ENCODE data around the gene ZMYM3. TPM values are rescaled to one million over a fixed set of nuclear protein-coding genes. Genes with fewer than 3 reads are reported as not detected.
"Not testable (repeated sequence)": the region's sequence is repeated elsewhere in the genome, so short reads cannot be mapped to it uniquely, and the experiment has no call there.

The ZMYM3 gene
- total RNA-seq = 11.8 TPM
- long read RNA-seq, partial matches to known transcripts = 10 of 12 reads
- long read RNA-seq, other reads (novel, unspliced or antisense) = 2 of 12 reads

GRCh38 chrX:71254092-71254963 is at the start of gene ZMYM3:
Gene ZMYM3 (minus strand): TSS chrX:71254140. CDS start chrX:71253255, 885 bp downstream.
- peak; percentile 93 for DNase-seq (ENCODE audit: low spot score)

DNA sequence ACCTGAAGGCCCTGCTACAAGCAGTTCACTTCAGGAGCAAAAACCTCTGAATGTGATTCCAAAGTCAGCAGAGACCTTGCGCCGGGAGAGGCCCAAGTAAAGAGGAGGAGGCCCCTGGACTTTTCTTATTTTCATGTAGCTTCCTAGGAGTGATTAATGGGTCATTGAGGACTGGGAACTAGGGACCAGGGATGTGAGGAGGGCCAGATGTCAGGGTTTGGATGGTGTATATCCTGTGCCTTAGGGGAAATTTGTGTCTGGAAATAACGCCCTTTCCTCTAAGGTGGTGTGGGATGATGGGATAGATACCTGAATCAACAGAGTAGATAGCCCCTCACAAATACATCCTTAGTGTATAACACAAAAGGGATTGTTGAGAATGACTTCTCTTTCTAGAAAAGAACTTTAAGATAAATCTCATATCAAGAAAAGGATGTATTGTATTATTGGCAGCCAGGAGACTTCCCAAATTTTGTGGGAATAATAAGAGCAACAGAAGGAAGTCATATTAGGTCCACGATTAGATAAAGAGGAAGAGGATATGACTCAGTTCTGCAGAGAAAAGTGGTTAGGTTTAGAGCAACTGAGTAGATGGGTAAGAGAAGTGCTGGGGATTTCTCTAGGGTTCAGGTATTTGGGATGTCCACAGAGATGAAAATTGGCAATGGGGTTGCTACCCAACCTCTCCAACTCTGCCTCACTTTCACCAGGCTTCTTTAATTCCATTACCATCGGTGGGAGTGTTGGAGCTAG is 48.7 kb upstream of the ZMYM3 start:
- DNase-seq (ENCODE audit: low spot score) = no peak

GRCh38 chrX:71301195-71301924 is 47.4 kb upstream of the ZMYM3 start, which contains the start of gene ITGB1BP2:
Gene ITGB1BP2 (plus strand): TSS chrX:71301750. CDS start chrX:71301807, 57 bp downstream.
- no peak for DNase-seq (ENCODE audit: low spot score)

- not testable (repeated sequence) for DNase-seq (ENCODE audit: low spot score)
Observed at GRCh38 chrX:71300495-71300894, 46.6 kb upstream of the ZMYM3 start.

DNA sequence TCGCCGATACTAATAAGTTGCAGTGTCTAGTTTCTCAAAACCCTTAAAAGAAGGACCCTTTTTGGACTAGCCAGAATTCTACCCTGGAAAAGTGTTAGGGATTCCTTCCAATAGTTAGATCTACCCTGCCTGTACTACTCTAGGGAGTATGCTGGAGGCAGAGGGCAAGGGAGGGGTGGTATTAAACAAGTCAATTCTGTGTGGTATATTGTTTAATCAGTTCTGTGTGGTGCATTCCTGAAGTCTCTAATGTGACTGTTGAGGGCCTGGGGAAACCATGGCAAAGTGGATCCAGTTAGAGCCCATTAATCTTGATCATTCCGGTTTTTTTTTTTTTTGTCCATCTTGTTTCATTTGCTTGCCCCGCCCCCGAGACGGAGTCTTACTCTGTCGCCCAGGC is 46.1 kb upstream of the ZMYM3 start:
- DNase-seq (ENCODE audit: low spot score) = not testable (repeated sequence)

- no peak for DNase-seq (ENCODE audit: low spot score)
Observed at GRCh38 chrX:71298119-71298518, 44.2 kb upstream of the ZMYM3 start.

- DNase-seq (ENCODE audit: low spot score) = no peak
Observed at GRCh38 chrX:71296806-71297205, 42.9 kb upstream of the ZMYM3 start.

DNA sequence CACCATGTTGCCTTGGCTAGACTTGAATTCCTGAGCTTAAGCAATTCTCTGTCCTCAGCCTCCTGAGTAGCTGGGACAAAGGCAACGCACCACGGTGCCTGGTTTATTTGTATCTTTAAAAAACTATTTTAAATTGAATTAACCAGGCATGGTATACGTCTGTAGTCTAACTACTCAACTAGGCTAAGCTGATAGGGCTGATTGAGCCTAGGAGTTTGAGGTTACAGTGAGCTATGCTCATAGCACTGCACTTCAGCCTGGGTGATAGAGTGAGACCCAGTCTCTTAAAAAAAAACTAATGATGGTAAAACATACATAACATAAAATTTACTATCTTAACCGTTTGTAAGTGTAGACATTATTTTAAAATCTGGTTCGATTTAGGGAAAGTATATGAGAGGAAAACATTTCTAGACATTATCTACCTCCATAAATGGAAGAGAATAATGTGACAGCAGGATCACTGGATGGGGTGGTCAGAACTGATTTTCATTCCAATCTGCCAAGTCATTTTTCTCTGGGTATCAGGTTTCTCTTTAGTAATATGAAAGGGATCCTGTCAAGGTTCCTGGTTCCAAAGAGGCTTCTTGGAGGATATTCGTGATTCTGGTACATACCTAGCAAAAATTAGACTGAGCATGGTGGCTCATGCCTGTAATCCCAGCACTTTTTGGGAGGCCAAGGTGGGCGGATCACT is 38.9 kb upstream of the ZMYM3 start:
- no peak for DNase-seq (ENCODE audit: low spot score)

- no peak for DNase-seq (ENCODE audit: low spot score)
Observed at GRCh38 chrX:71291381-71291780, 37.4 kb upstream of the ZMYM3 start.

GRCh38 chrX:71285929-71286328 is 32.0 kb upstream of the ZMYM3 start:
- no peak for DNase-seq (ENCODE audit: low spot score)

- peak; percentile 91 for DNase-seq (ENCODE audit: low spot score)
Observed at GRCh38 chrX:71283403-71284143, 29.6 kb upstream of the ZMYM3 start, which contains the start of gene NONO. Gene NONO (plus strand): TSS chrX:71283635. CDS start chrX:71290638, 7,003 bp downstream.

- DNase-seq (ENCODE audit: low spot score) = no peak
Observed at GRCh38 chrX:71282514-71283402, 28.8 kb upstream of the ZMYM3 start.

DNA sequence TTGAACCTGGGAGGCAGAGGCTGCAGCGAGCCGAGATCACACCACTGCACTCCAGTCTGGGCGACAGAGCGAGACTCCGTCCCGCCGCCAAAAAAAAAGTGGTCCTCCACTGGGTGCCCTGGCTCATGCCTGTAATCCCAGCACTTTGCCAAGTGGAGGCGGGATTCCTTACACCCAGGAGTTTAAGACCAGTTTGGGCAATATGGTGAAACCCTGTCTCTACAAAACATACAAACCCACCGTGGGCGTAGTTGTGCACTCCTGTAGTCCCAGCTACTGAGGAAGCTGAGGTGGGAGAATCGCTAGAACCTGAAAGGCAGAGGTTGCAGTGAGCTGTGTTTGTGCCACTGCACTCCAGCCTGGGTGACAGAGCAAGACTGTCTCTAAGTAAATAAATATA is 27.4 kb upstream of the ZMYM3 start:
- DNase-seq (ENCODE audit: low spot score) = not testable (repeated sequence)

DNA sequence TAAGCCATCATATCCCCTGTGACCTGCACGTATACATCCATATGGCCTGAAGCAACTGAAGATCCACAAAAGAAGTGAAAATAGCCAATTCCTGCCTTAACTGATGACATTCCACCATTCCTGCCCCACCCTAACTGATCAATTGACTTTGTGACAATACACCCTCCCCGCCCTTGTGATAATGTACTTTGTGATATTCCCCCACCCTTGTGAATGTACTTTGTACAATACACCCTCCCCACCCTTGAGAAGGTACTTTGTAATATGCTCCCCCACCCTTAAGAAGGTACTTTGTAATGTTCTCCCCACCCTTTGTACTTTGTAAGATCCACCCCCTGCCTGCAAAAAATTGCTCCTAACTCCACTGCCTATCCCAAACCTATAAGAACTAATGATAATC is 18.4 kb upstream of the ZMYM3 start:
- not testable (repeated sequence) for DNase-seq (ENCODE audit: low spot score)

DNA sequence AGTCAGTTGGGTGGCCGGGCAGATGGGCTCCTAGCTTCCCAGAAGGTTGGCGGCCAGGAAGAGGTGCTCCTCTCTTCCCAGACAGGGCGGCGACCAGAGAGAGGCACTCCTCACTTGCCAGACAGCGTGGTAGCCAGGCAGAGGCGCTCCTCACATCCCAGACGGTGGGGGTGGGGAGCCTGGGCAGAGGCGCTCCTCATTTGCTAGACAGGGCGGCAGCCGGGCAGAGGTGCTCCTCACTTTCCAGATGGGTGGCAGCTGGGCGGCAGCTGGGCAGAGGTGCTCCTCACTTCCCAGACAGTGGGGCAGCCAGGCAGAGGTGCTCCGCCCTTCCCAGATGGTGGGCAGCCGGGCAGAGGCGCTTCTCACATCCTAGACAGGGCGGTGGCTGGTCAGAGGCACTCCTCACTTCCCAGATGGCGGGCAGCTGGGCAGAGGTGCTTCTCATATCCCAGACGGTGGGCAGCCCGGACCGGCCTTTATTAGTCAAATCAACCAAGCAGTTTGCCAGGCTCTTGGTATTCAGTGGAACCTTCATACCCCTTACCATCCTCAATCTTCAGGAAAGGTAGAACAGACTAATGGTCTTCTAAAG is 16.0 kb upstream of the ZMYM3 start:
- peak; percentile 77 for DNase-seq (ENCODE audit: low spot score)

- not testable (repeated sequence) for DNase-seq (ENCODE audit: low spot score)
Observed at GRCh38 chrX:71268624-71269023, 14.7 kb upstream of the ZMYM3 start.

DNA sequence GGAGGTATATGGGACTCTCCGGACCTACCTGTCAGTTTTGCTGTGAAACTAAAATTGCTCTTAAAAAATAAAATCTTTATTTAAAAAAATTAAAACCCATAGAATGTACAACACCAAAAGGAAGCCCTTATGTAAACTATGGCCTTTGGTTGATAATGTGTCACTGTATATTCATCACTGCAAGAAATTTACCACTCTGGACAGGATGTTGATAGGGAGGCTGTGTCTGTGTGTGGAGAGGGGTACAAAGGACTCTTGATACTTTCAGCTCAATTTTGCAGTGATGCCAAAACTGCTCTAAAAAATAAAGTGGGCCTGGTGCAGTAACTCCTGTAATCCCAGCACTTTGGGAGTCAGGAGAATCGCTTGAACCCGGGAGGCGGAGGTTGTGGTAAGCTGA is 2.9 kb upstream of the ZMYM3 start:
- no peak for DNase-seq (ENCODE audit: low spot score)

GRCh38 chrX:71256051-71256450 is 2.1 kb upstream of the ZMYM3 start:
- DNase-seq (ENCODE audit: low spot score) = no peak
